ENCODE measurements around the gene FOSB. TPM values are rescaled to one million over a fixed set of nuclear protein-coding genes. Genes with fewer than 3 reads are reported as not detected.

The FOSB gene
- total RNA-seq, 2 experiments from 2014 or later: 2.8 to 3.9 TPM

- POLR2A ChIA-PET: no interaction called here
- CTCF ChIA-PET: interaction anchor here (1.5 to 17.2 kb wide), 2 partner anchors 25 to 34 kb away, joined by 4 to 282 read pairs; no protein-coding TSS in a partner anchor
Measured at GRCh38 chr19:45472563-45473366, 5.0 kb downstream of the FOSB start.

- CTCF ChIA-PET: interaction anchor here (17.2 kb wide), 1 partner anchor 35 kb away, joined by 282 read pairs; no protein-coding TSS in a partner anchor
- POLR2A ChIA-PET: no interaction called here
Measured at GRCh38 chr19:45473367-45473681, 5.5 kb downstream of the FOSB start.

GRCh38 chr19:45473682-45474605 lies 6.1 kb downstream of the FOSB start:
- ChIA-PET CTCF (interaction anchor here (0.6 to 17.2 kb wide), 3 partner anchors 12 to 272 kb away, joined by 4 to 282 read pairs (median 30); no protein-coding TSS in a partner anchor), POLR2A (no interaction called here)

- POLR2A ChIA-PET: no interaction called here
- CTCF ChIA-PET: interaction anchor here (0.6 to 17.2 kb wide), 5 partner anchors 11 to 273 kb away, joined by 3 to 282 read pairs (median 4); no protein-coding TSS in a partner anchor
Measured at GRCh38 chr19:45474606-45475521, 7.1 kb downstream of the FOSB start.

- ChIA-PET CTCF (interaction anchor here (0.6 to 17.2 kb wide), 5 partner anchors 10 to 101 kb away, joined by 3 to 282 read pairs (median 24); no protein-coding TSS in a partner anchor), POLR2A (no interaction called here)
Measured at GRCh38 chr19:45475537-45476291, 7.9 kb downstream of the FOSB start.

GRCh38 chr19:45476304-45476703 lies 8.5 kb downstream of the FOSB start:
- CTCF ChIA-PET: interaction anchor here (1.2 to 17.2 kb wide), 5 partner anchors 8 to 48 kb away, joined by 3 to 282 read pairs (median 30); partner anchors contain the start of gene FOSB
- POLR2A ChIA-PET: no interaction called here

GRCh38 chr19:45477186-45477585 lies 9.4 kb downstream of the FOSB start:
- POLR2A ChIA-PET: no interaction called here
- CTCF ChIA-PET: interaction anchor here (1.2 to 17.2 kb wide), 6 partner anchors 8 to 49 kb away, joined by 3 to 282 read pairs (median 27); partner anchors contain the start of gene FOSB

GRCh38 chr19:45477713-45478453 lies 10.1 kb downstream of the FOSB start:
- CTCF ChIA-PET: interaction anchor here (0.5 to 17.2 kb wide), 24 partner anchors 8 to 562 kb away, joined by 3 to 282 read pairs (median 8); partner anchors contain the start of genes ERCC1, FOSB and PPP1R13L
- POLR2A ChIA-PET: interaction anchor here (0.6 to 1.7 kb wide), 6 partner anchors 9 to 56 kb away, joined by 3 to 26 read pairs (median 4); partner anchors contain the start of gene FOSB

GRCh38 chr19:45478454-45479238 lies 10.8 kb downstream of the FOSB start:
- ChIA-PET CTCF (interaction anchor here (0.5 to 17.2 kb wide), 33 partner anchors 7 to 563 kb away, joined by 3 to 282 read pairs (median 6); partner anchors contain the start of genes ERCC1, FOSB, PPP1R13L and RTN2), POLR2A (interaction anchor here (0.6 to 1.7 kb wide), 8 partner anchors 10 to 80 kb away, joined by 3 to 26 read pairs (median 4); partner anchors contain the start of gene FOSB)

GRCh38 chr19:45483033-45483432 lies 15.2 kb downstream of the FOSB start:
- CTCF ChIA-PET: interaction anchor here (5.1 to 17.2 kb wide), 2 partner anchors 13 to 44 kb away, joined by 53 to 282 read pairs; partner anchors contain the start of gene RTN2
- POLR2A ChIA-PET: no interaction called here

- POLR2A ChIA-PET: interaction anchor here (0.7 to 1.0 kb wide), 2 partner anchors 45 to 121 kb away, joined by 5 to 14 read pairs; no protein-coding TSS in a partner anchor
- CTCF ChIA-PET: interaction anchor here (0.7 to 17.2 kb wide), 33 partner anchors 8 to 208 kb away, joined by 3 to 282 read pairs (median 8); partner anchors contain the start of genes FOSB, OPA3, PPM1N and PPP1R13L
Measured at GRCh38 chr19:45484273-45484945, 16.6 kb downstream of the FOSB start.

- POLR2A ChIA-PET: interaction anchor here (1.0 kb wide), 1 partner anchor 46 kb away, joined by 5 read pairs; no protein-coding TSS in a partner anchor
- CTCF ChIA-PET: interaction anchor here (0.6 to 5.1 kb wide), 41 partner anchors 9 to 1215 kb away, joined by 3 to 53 read pairs (median 7); partner anchors contain the start of genes FOSB, OPA3, PPM1N and PPP1R13L
Measured at GRCh38 chr19:45485305-45486077, 17.7 kb downstream of the FOSB start.

GRCh38 chr19:45488708-45489107 lies 20.9 kb downstream of the FOSB start:
- CTCF ChIA-PET: interaction anchor here (0.7 to 1.6 kb wide), 4 partner anchors 10 to 85 kb away, joined by 3 to 5 read pairs (median 4); no protein-coding TSS in a partner anchor
- POLR2A ChIA-PET: no interaction called here

GRCh38 chr19:45489216-45489855 lies 21.5 kb downstream of the FOSB start:
- ChIA-PET POLR2A (interaction anchor here (0.6 kb wide), 1 partner anchor 9 kb away, joined by 4 read pairs; the partner anchor contains the start of gene PPM1N), CTCF (interaction anchor here (1.0 to 1.6 kb wide), 3 partner anchors 10 to 86 kb away, joined by 4 to 5 read pairs (median 4); no protein-coding TSS in a partner anchor)

Measured in activated CD8-positive, alpha-beta memory T cell treated with anti-CD3 and anti-CD28 coated beads for 36 hours (primary cell).